Measurements from ENCODE around the gene HIGD2B.

GRCh38 chr15:72680931-72681330 lies 5.1 kb downstream of the HIGD2B start:
- TF ChIP-seq CTCF (IDR thresholded peaks at IDR 0.05; ENCODE audit: low read length) (no peak), EZH2 (IDR thresholded peaks at IDR 0.05; ENCODE audit: borderline replicate concordance, low read length) (no peak)
